WTC11 (cell line): Measurements from ENCODE around the gene PDK2. TPM values are rescaled to one million over a fixed set of nuclear protein-coding genes. Genes with fewer than 3 reads are reported as not detected.
A peak's percentile ranks its signal among the peaks of the same experiment; 100 is the strongest.

Experiments used
- ATAC-seq: fragments of 200-7000 bp; cut with Tn5 transposase; 2 replicates; pipeline ENCODE4 v1.10.0; 2021; ENCODE audit warnings: mild to moderate bottlenecking, moderate library complexity
- CTCF ChIA-PET: fragments of 300-600 bp; sonication (Branson Sonifier 250); formaldehyde crosslinking; loops from one replicate; lab custom pipeline; 2021; ENCODE audit warnings: antibody characterized with exemption; lab: Charles Lee
- POLR2A ChIA-PET: fragments of 350-600 bp; sonication (Branson Sonifier 250); formaldehyde crosslinking; loops from one replicate; lab custom pipeline; 2021; ENCODE audit warnings: antibody characterized with exemption; lab: Charles Lee
- DNase-seq: peaks from one replicate; pipeline ENCODE4 v3.0.0; 2021; ENCODE audit warnings: low spot score
- H3K27ac Mint-ChIP-seq: 2 replicates; pipeline ENCODE4 v1.8.0; 2021; ENCODE audit warnings: mixed read lengths
- H3K27me3 Mint-ChIP-seq: 2 replicates; pipeline ENCODE4 v1.8.0; 2021; ENCODE audit warnings: low read depth, mild to moderate bottlenecking, moderate library complexity, mixed read lengths
- H3K36me3 Mint-ChIP-seq: 2 replicates; pipeline ENCODE4 v1.8.0; 2021; ENCODE audit warnings: mixed read lengths
- H3K4me1 Mint-ChIP-seq: 2 replicates; pipeline ENCODE4 v1.8.0; 2022; ENCODE audit warnings: mixed read lengths
- H3K4me3 Mint-ChIP-seq: 2 replicates; pipeline ENCODE4 v1.8.0; 2021; ENCODE audit warnings: mild to moderate bottlenecking, moderate library complexity, mixed read lengths
- H3K9me3 Mint-ChIP-seq: 2 replicates; pipeline ENCODE4 v1.8.0; 2021; ENCODE audit warnings: mixed read lengths
- CREB1 ChIP-seq: sonication (generic); formaldehyde crosslinking; IDR thresholded peaks from 2 replicates; pipeline ENCODE4 v1.8.0; 2023; ENCODE audit warnings: mild to moderate bottlenecking, missing genetic modification reagents
- CREM ChIP-seq: sonication (generic); formaldehyde crosslinking; IDR thresholded peaks from 2 replicates; pipeline ENCODE4 v1.8.1; 2022; ENCODE audit warnings: mild to moderate bottlenecking, missing genetic modification reagents, moderate library complexity
- ETV6 ChIP-seq: sonication (generic); formaldehyde crosslinking; IDR thresholded peaks from 2 replicates; pipeline ENCODE4 v1.8.1; 2022; ENCODE audit warnings: mild to moderate bottlenecking, missing genetic modification reagents
- GTF2I ChIP-seq: fragments of 250-450 bp; sonication (Bioruptor Pico); conservative IDR thresholded peaks from 2 replicates; pipeline ENCODE4 v1.4.0; 2021; ENCODE audit warnings: mild to moderate bottlenecking
- HMGA2 ChIP-seq: fragments of 250-450 bp; sonication (Bioruptor Pico); IDR thresholded peaks from 2 replicates; pipeline ENCODE4 v1.4.0; 2021; ENCODE audit warnings: mild to moderate bottlenecking, moderate library complexity
- JUN ChIP-seq: sonication (generic); formaldehyde crosslinking; IDR thresholded peaks from 2 replicates; pipeline ENCODE4 v1.8.0; 2023; ENCODE audit warnings: mild to moderate bottlenecking, missing genetic modification reagents
- MAX ChIP-seq: sonication (generic); formaldehyde crosslinking; IDR thresholded peaks from 2 replicates; pipeline ENCODE4 v1.8.0; 2022; ENCODE audit warnings: mild to moderate bottlenecking, missing genetic modification reagents
- RELA ChIP-seq: sonication (generic); formaldehyde crosslinking; IDR thresholded peaks from 2 replicates; pipeline ENCODE4 v1.8.1; 2022; ENCODE audit warnings: missing genetic modification reagents, mild to moderate bottlenecking, borderline replicate concordance
- STAT6 ChIP-seq: sonication (generic); formaldehyde crosslinking; conservative IDR thresholded peaks from 2 replicates; pipeline ENCODE4 v1.8.1; 2023; ENCODE audit warnings: mild to moderate bottlenecking, low read depth, missing genetic modification reagents, moderate library complexity
- TEAD4 ChIP-seq: sonication (generic); formaldehyde crosslinking; IDR thresholded peaks from 2 replicates; pipeline ENCODE4 v1.8.0; 2022; ENCODE audit warnings: mild to moderate bottlenecking, missing genetic modification reagents
- TP53 ChIP-seq: sonication (generic); formaldehyde crosslinking; IDR thresholded peaks from 2 replicates; pipeline ENCODE4 v1.8.1; 2023; ENCODE audit warnings: mild to moderate bottlenecking, missing genetic modification reagents
- ZBTB21 ChIP-seq: sonication (generic); formaldehyde crosslinking; IDR thresholded peaks from 2 replicates; pipeline ENCODE4 v1.8.1; 2023; ENCODE audit warnings: mild to moderate bottlenecking, missing genetic modification reagents, borderline replicate concordance
- ZNF138 ChIP-seq: sonication (generic); formaldehyde crosslinking; conservative IDR thresholded peaks from 2 replicates; pipeline ENCODE4 v1.8.1; 2022; ENCODE audit warnings: mild to moderate bottlenecking, moderate library complexity, missing genetic modification reagents
- ZSCAN18 ChIP-seq: fragments of 250-450 bp; sonication (Bioruptor Pico); IDR thresholded peaks from 2 replicates; pipeline ENCODE4 v2.1.2; 2022; ENCODE audit warnings: mild to moderate bottlenecking, moderate library complexity
- total RNA-seq: library from RNA; stranded (reverse); gene quantifications from 3 replicates; pipeline ENCODE4 v1.2.3, GENCODE V29; 2021
- TF ChIP-seq, protein P1 (sequence below): sonication (generic); formaldehyde crosslinking; IDR thresholded peaks from 2 replicates; pipeline ENCODE4 v1.8.1; 2022; ENCODE audit warnings: missing genetic modification reagents, borderline replicate concordance
- TF ChIP-seq, protein P2 (sequence below): fragments of 250-450 bp; sonication (Bioruptor Pico); IDR thresholded peaks from 2 replicates; pipeline ENCODE4 v1.9.0; 2021; ENCODE audit warnings: moderate library complexity, mild to moderate bottlenecking, inconsistent platforms, borderline replicate concordance

PDK2 gene
- total RNA-seq, 1 experiment from 2014 or later: 16.6 TPM

- Mint-ChIP-seq H3K27ac (no peak overlapping the region), H3K27me3 (peaks cover 19% of the 10 kb centered on the region), H3K4me3 (peak overlapping the region; percentile 62), H3K4me1 (peaks cover 32% of the 10 kb centered on the region), H3K9me3 (no peaks in the 10 kb centered on the region), H3K36me3 (peaks cover 16% of the 10 kb centered on the region)
- CTCF ChIA-PET: interaction anchor here (0.7 to 6.2 kb wide), 11 partner anchors 7 to 275 kb away, joined by 3 to 52 read pairs (median 10); partner anchors contain the start of gene PDK2
- DNase-seq (no peak), ATAC-seq (no peak)
- TF ChIP-seq ZNF138 (CRISPR knock-in tag) (no peak), RELA (CRISPR knock-in tag) (no peak), JUN (CRISPR knock-in tag) (no peak), ZSCAN18 (no peak), STAT6 (no peak), HMGA2 (CRISPR knock-in tag) (no peak), TEAD4 (no peak), ZBTB21 (no peak), TP53 (CRISPR knock-in tag) (no peak), ETV6 (CRISPR knock-in tag) (no peak)
- TF ChIP-seq, protein P1, sequence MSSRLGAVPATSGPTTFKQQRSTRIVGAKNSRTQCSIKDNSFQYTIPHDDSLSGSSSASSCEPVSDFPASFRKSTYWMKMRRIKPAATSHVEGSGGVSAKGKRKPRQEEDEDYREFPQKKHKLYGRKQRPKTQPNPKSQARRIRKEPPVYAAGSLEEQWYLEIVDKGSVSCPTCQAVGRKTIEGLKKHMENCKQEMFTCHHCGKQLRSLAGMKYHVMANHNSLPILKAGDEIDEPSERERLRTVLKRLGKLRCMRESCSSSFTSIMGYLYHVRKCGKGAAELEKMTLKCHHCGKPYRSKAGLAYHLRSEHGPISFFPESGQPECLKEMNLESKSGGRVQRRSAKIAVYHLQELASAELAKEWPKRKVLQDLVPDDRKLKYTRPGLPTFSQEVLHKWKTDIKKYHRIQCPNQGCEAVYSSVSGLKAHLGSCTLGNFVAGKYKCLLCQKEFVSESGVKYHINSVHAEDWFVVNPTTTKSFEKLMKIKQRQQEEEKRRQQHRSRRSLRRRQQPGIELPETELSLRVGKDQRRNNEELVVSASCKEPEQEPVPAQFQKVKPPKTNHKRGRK (CRISPR knock-in tag): no peak
- POLR2A ChIA-PET: no interaction called here
Measured at GRCh38 chr17:50146927-50147665, 51.9 kb downstream of the PDK2 start.

GRCh38 chr17:50147841-50148225 lies 52.7 kb downstream of the PDK2 start:
- CTCF ChIA-PET: interaction anchor here (0.7 to 6.2 kb wide), 9 partner anchors 8 to 276 kb away, joined by 3 to 52 read pairs (median 11); partner anchors contain the start of genes PDK2 and SAMD14
- Mint-ChIP-seq H3K27me3 (peaks cover 19% of the 10 kb centered on the region), H3K36me3 (peaks cover 8% of the 10 kb centered on the region), H3K9me3 (no peaks in the 10 kb centered on the region), H3K4me3 (peak overlapping the region; percentile 62), H3K4me1 (peaks cover 39% of the 10 kb centered on the region), H3K27ac (no peak overlapping the region)
- no peak for ATAC-seq
- POLR2A ChIA-PET: interaction anchor here (0.9 kb wide), 1 partner anchor 9 kb away, joined by 3 read pairs; no protein-coding TSS in a partner anchor
- DNase-seq: no peak
- TF ChIP-seq CREM: no peak
- TF ChIP-seq, protein P2, sequence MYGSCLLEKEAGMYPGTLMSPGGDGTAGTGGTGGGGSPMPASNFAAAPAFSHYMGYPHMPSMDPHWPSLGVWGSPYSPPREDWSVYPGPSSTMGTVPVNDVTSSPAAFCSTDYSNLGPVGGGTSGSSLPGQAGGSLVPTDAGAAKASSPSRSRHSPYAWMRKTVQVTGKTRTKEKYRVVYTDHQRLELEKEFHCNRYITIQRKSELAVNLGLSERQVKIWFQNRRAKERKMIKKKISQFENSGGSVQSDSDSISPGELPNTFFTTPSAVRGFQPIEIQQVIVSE (CRISPR knock-in tag): no peak
- TF ChIP-seq, protein P1 (CRISPR knock-in tag): no peak
- no peak for TF ChIP-seq GTF2I
- TF ChIP-seq CREB1 (CRISPR knock-in tag): no peak
- no peak for TF ChIP-seq MAX
